GM18873 (cell line): ENCODE results near the gene ZC3H12D.
A peak's percentile ranks its signal among the peaks of the same experiment; 100 is the strongest.
"Not testable (repeated sequence)": the region's sequence is repeated elsewhere in the genome, so short reads cannot be mapped to it uniquely, and the experiment has no call there.

Experiments
- ATAC-seq: cut with Tn5 transposase; IDR thresholded peaks from one replicate; pipeline ENCODE4 v1.9.1; 2021; ENCODE audit warnings: mild to moderate bottlenecking, moderate library complexity, moderate number of reproducible peaks; ENCODE audit not compliant: unreplicated experiment, low FRiP score

The ZC3H12D gene

DNA sequence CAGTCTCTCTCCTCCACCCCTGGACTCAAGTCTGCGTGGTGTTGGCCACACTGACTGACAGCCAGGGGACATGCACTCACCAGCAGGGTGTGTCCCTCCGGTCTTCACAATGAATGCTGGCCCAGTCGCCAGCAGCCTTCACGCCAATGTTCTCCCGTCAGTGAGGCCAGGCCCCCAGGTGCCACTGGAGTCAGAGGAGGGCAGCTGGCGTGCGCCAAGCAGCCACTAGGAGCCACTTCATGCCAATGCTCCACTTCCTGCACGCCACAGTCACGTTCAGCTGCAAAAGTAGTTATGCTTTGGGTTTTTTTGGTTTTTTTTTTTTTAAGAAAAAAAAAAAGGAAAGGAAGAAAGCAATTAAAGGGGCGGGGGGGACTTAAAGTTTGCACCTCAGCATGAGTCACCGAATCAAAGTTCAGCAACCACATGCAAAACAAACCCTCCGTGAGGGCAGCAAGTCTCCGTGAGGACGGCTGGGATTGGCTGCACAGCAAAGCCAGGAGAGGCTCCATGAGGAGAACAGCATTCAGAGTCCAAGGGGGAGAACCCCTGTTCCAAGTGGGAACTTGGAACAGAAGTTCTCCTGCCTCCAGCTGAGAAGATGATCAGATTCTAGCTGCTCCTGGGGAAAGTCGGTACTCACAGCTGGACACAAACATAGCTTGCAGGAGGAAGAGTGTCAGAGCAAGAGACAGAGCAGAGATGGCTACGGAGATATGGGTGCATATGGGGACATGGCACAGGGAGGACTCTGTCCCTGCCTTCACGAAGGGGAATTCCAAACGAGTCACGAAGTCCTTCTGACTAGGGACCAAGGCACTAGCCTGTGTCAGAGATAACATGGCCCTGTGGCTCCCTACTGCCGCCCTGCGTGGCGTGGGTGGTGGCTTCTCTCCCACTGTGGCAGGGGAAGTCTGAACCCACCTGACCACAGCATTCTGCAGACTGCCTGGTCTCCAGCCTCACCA lies at the start of gene ZC3H12D:
ZC3H12D (minus strand) TSS at position 282 of the 968 bp plus-strand sequence. CDS start 10,471 bp downstream, outside the sequence.
- peak; percentile 36 for ATAC-seq

DNA sequence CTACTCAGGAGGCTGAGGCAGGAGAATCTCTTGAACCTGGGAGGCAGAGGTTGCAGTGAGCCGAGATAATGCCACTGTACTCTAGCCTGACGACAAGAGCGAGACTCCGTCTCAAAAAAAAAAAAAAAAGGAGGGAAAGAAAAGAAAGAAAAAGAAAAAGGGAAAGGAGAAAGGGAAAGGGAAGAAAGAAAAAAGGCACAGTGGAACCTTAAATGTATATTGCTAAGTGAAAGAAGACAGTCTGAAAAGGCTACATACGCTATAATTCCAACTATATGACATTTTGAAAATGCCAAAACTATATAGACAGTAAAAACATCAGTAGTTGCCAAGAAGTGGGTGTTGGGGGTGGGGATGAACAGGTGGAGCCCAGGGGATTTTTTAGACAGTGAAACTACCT lies 44.8 kb upstream of the ZC3H12D start:
- no peak for ATAC-seq

DNA sequence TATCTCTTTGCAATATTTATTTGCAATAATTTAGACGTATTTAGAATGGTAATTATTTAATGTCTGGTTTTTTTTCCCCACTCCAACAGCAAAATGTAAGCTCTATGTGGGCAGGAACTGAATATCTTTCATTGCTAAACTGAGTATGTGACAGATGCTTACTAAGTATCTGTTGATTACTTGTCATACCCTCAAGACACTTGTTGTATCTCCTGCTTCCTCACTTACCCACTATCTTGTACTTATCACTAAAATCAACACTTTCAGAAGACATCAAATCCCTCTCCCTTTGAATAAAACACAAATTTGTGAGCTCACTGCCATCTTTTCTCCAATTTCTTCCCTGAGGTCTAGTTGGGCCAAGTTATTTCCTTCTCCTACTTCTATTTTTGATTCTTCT lies 30.7 kb upstream of the ZC3H12D start:
- no peak for ATAC-seq

DNA sequence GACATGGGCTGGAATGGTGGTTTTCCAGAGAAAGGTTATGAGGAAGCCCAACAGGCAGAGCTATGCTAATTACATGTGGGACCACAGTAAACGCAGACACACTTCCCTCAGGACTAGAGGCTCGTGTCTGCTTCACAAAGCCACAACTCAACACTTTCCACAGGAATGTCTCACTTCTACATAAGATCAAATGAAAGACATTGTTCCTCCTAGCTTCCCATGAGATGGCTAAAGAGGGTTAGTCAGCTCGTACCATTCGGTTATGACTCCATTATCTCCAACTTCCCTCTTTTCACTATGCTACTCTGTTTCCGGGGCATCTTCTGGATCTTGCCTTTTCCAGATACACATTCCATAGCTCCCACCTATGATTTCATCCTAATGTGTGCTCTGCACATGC lies 29.1 kb upstream of the ZC3H12D start:
- no peak for ATAC-seq

DNA sequence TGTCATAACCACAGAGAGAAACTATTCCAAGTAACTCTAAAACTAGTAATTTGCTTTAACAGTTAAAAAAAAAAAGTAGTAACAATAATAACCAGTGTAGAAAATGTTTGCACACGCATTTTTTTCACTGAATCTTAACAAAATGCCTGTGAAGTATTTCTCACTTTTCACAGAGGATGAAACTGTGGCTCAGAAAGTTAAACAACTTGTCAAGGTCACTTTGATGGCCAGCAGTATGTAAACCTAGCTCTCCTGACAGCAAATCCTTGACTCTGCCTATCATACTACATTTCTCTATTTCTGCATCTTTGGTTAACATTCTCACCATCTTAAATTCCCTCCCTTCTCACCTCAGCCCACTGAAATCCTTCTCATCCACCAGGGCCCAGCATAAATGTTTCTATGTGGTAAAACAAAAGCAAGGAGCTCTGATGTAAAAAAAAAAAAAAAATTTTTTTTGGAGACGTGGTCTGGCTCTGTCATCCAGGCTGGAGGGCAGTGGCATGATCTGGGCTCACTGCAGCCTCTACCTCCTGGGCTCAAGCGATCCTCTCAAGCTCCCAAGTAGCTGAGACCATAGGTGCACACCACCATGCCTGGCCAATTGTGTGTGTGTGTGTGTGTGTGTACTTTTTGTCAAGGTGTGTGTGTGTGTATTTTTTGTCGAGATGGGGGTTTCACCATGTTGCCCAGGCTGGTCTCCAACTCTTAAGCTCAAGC lies 26.1 kb upstream of the ZC3H12D start:
- no peak for ATAC-seq

DNA sequence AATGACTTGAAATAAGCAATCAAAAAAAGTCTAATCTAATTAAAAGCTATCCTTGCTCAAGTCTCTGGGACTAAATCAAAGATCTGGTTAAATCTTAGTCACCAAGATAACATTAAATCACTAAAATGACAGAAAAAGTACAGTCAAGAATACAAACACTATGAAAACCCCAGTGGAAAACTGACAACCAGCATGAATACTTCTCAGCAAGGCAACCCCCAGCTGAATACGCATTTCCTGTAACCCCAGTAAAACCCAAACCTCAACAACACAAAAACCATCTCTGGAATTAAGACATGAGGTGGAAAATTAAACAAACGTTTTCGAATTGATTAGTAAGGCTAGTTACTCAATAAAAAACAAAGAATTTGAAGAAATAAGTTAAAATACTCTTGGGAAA lies 23.7 kb upstream of the ZC3H12D start:
- no peak for ATAC-seq

DNA sequence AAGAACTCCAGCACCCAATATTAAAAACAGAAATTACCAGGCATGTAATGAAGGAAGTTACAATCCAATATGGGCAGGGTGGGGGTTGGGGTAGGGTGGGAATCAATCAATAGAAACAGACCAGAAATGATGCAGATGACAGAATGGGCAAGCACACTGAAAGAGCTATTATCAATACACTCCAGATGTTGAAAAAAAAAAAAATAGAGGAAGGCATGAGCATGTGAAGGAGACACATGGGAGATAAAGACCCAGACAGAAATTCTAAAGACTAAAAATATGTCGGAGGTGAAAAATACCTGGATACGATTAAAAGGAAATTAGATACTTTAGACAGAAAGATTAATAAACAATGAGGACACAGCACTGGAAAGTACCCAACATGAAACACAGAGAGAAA lies 19.1 kb upstream of the ZC3H12D start:
- no peak for ATAC-seq

DNA sequence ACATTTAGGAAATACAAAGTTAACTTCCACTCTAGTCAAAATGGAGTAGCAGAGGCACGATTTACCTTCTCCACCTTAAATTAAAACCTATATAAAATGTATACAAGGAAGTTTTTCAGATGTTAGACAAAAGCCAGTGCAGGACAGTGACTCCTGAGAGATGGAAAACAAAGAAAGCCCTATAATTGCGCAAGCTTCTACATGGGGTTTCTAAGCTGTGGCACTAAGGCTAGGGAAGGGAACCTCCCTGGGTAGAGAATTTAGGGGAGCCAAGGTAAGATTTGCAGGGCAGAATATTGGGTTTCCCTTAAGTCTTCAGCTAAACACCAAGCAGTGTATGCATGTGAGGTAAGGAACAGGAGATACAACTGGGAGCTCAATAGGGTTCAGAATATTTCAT lies 18.5 kb upstream of the ZC3H12D start:
- no peak for ATAC-seq

DNA sequence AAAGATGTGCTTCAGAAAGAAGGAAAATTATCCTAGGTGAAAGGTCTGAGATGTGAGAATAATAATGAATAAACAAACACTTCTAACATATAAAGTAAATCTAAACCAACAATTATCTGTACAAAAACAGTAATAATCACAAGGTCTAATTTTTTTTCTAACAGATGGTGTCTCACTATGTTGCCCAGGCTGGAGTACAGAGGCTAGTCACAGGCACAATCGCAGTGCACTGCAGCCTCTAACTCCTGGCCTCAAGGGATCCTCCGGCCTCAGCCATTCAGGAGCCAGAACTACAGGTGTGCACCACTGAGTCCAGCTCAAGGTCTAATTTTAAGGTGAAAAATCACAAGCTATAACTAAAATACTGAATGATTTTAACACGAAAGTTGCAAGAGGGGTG lies 17.0 kb upstream of the ZC3H12D start:
- ATAC-seq = no peak

DNA sequence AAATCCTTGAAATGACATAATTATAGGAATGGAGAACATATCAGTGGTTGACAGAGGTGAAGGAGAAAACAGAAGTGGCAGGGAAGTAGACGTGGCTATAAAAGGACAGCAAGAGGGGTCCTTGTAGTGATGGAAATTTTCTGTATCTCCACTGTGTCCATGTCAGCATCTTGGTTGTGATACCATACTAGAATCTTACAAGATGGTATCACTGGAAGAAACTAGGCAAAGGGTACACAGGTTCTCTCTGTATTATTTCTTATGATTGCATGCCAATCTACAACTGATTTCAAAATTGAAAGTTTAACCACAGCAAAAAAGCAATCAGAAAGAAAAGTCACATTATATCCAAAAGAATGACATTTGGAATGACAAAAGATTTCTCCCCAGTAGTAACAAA lies 16.4 kb upstream of the ZC3H12D start:
- no peak for ATAC-seq

DNA sequence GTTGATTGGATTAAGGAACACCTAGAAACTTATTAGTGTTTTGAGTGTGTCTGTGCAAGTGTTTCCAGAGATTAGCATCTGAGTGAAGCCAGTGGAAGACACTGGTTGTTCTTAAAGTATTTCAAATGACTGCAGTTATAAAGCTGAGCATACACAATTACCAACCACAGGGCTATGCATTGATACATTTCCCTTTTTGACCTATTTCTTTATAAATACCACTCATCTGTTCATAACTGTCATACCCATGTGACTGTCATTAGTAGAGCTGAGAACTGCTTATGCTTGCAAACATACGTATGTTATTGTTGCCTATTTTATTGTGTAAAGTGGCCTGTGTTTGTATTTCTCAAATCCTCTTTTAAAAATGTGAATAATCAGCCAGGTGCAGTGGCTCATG lies 15.3 kb upstream of the ZC3H12D start:
- ATAC-seq = no peak

DNA sequence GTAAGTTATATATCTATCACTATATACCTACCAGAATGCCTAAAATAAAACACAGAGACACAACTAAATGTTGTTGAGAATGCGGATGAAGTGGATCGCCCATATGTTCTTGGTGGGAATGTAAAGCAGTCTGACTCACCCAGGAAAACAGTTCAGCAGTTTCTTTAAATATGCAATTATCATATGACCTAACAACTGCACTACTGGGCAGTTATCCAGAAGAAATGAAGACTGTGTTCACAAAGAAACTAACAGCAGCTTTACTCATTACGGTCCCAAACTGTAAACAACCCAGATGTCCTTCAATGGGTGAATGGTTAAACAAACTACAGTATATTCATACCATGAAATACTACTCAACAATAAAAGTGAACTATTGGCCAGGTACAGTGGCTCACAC lies 14.3 kb upstream of the ZC3H12D start:
- no peak for ATAC-seq

DNA sequence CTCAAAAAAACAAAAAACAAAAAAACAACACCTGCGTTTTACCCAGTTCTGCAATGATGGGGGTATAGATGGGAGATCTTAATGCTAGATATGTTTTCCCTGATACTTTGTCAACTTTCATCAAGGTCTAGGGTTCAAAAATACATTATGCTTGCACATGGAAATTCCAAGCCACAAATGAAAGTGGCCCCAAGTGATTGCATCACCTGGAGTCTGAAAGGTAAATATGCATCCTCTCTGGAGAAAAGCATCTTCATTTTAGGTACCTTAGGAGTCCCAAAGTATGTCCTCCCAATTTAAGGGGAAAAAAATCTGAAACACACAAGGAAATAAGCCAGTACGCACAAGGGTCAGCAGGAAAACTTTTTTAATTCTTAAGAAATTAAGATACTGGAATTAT lies 12.6 kb upstream of the ZC3H12D start:
- no peak for ATAC-seq

DNA sequence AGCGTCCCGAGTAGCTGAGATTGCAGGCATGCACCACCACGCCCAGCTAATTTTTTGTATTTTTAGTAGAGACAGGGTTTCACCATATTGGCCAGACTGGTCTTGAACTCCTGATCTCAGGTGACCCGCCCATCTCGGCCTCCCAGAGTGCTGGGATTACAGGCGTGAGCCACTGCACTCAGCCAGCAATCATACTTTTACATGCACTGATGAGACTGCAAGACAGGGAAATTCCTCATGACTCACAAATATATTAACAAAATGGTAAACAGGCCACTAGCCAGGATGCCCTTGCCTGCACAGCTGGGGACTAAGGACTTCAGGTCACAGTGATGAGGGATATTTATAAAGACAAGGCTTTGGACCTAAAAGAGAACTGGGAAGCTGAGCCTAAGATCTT lies 11.8 kb upstream of the ZC3H12D start:
- ATAC-seq = peak; percentile 44

DNA sequence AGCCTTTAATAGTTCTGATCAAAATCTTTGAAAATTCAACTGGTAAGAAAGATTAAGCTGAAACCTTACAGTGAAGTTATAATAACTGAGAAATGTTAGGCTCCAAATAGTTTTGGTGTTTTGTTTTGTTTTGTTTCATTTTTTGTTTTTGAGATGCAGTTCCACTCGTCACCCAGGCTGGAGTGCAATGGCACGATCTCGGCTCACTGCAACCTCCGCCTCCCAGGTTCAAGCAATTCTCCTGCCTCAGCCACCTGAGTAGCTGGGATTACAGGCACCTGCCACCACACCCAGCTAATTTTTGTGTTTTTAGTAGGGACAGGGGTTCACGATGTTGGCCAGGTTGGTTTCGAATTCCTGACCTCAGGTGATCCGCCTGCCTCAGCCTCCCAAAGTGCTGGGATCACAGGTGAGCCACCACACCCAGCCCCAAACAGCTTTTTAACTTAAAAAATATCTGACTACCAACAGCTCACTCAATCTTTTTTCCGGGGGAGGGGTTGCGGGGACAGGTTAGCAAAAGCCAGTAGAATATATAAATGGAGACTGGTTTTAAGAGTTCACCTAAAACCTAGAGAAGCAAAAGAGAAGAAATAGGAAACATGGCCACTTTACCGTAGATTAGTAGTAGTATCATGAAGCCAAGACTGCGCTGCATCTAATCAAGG lies 10.7 kb upstream of the ZC3H12D start:
- not testable (repeated sequence) for ATAC-seq

DNA sequence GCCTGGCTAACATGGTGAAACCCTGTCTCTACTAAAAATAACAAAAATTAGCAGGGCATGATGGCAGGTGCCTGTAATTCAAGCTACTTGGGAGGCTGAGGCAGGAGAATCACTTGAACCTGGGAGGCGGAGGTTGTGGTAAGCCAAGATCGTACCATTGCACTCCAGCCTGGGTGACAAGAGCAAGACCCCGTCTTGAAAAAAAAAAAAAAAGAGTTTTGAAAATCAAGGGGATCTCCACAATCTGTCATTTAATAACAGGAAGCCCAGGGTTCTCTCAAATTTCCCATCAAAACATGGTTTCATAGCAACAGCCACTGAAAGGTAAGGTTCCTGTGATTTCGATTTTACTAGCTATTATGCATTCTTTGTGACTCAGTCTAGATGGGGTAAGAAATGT lies 10.0 kb upstream of the ZC3H12D start:
- peak; percentile 68 for ATAC-seq

DNA sequence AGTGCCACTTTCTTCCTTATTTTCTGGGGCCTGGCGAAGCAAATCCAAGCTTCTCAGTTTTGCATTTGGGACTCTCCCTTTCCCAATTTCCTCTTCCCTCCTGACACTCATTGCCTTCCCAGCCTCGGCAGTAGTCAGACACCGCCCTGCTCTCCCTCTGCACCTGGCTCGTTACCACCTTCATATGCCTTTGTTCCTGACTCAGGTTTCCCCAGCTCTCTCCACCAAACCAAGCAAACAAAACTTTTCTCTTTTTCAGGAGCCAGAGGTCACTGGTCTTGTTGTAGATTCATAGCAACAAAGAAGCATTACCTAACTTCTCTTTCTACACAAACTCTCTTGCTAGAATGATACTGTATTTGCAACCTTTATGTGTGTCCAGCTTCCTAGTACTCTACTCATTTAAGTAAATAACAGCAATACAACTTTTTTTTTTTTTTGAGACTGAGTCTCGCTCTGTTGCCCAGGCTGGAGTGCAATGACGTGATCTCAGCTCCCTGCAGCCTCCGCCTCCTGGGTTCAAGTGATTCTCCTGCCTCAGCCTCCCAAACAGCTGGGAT lies 9.0 kb upstream of the ZC3H12D start:
- ATAC-seq = no peak

DNA sequence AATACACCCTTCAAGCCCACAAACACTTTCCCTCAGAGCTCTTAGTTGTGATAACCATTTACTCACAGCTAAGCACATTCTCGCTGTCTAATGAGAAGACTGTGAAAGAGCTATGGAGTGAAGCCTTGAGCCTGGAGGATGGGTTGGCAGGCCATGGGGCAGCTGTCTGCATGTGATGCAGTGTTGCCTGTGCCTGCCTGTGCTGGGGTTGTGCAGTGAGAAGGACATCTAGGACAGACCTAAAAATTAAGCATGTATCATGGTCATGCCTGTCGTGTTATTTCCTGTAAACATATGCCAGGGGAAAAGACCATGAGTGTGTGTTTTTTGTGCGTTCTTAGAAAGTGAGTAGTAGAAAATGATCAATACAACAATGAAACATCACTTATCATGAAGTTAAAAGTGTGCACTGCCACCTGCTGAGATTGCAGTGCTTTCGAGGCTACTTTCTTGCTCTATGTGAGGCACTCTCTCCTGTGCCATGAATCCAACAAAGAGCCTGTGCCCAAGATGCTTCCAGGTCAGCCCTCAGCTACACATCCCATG lies 8.1 kb upstream of the ZC3H12D start:
- no peak for ATAC-seq

DNA sequence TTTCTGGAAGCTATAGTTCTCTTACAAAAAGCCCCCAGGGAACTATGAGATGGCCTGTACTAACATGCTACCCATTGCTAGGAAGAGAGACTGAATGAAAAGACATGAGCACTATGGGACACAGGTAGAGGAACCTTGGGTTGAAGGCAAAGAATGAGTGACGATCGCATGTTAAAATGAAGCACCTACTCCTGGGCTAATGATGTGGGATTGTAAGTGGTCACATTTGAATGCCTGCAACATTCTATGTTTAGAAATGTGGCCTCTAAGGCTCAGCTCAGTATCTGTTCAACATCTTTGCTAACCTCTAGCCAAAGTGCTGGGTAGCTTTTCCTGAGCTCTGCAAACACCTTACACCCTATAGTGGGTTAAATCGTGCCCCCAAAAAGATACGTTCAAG lies 5.2 kb upstream of the ZC3H12D start:
- no peak for ATAC-seq

DNA sequence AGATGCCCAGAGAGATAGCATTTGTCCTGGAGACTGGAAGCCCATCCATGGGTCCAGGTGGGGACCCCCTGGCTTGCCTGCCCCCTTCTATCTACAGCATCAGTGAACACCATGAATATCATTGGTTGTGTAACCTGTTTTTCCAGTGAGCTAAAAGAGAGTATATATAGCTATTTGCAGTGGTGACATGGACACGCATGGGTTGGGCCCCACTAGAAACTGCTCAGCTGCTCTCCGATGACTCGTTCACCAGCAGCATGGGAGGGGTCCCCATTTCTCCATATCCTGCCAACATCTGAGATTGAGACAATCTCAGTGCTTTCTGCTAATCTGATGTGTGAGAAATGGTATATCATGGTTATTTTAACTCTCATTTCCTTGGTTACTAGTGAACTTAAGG lies 4.0 kb upstream of the ZC3H12D start:
- no peak for ATAC-seq

DNA sequence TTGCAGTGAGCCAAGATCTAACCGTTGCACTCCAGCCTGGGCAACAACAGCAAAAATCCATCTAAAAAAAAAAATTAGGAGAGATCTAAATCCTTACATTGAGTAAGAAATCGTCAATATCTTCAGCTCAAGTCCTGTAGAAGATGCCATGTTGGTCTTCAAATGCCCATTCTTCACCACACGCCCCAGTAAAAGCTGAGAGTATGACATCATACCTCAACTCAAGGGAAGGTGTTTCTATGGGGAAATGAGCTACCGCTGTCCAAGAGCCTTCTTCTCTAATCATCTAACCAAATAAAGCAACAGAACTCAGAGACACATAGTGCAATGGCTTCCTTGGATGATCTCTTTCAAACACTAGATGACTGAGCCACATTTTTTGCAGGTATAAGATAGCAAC lies 2.5 kb upstream of the ZC3H12D start:
- ATAC-seq = no peak
